ENCODE measurements around the gene HLA-A.

Gene HLA-A

GRCh38 chr6:29935273-29935955, 6.9 kb upstream of the HLA-A start:
- DNase-seq = no peak

DNA sequence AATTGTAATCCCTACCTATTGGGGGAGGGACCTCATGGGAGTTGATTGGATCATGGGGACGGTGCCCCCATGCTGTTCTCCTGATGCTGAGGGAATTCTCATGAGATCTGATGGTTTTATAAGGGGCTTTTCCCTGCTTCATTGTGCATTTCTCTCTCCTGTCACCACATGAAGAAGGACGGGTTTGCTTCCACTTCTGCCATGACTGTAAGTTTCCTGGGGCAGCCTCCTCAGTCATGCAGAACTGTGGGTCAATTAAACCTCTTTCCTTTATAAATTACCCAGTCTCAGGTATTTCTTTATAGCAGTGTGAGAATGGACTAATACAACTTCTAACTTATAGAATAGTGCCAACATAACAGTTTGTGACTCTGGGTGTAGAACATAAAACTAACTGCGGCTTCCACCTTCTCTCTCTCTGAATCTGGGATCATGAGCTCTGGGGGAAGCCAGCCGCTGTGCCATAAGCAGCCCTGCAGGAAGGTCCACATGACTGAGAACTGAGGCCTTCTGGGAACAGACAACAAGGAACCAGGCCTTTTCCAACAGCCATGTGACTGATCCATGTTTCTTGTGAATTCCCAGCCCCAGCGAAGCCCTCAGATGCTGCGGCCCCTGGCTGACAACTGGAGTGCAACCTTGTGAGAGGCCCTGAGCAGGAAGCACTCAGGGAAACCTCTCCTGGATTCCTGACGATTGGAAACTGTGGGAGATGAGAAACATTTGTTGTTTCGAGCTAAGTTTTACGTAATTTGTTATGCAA, 3.4 kb upstream of the HLA-A start:
- no peak for DNase-seq

DNA sequence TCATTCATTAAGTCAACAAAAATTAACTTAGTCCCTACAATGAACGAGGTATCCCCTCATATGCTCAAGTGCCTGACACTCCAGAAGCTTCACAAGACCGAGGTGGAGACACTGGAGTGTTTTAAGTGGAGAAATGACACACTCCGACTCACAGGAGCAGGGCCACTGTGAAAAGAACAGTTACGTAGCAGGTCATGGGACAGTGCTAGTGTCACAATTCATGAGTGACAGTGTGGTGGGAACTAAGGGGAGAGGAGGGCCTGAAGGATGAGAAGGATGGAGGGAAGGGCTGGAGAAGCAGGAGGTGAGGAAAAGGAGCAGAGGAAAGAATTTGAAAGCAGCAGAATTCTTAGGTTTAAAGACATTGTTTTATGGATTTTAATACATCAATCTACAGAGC, 1.3 kb upstream of the HLA-A start:
- DNase-seq = no peak

GRCh38 chr6:29941471-29941870, 861 bp upstream of the HLA-A start:
- DNase-seq = no peak

DNA sequence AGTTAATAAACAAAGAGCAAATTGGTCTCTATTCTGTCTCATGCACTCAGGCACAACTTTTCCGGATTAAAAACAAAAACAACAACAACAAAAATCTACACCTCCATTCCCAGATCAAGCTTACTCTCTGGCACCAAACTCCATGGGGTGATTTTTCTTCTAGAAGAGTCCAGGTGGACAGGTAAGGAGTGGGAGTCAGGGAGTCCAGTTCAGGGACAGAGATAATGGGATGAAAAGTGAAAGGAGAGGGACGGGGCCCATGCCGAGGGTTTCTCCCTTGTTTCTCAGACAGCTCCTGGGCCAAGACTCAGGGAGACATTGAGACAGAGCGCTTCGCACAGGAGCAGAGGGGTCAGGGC, 437 bp upstream of the HLA-A start:
- no peak for DNase-seq

GRCh38 chr6:29943053-29943966, 978 bp downstream of the HLA-A start:
- no peak for DNase-seq

GRCh38 chr6:29945281-29945820, 3.0 kb downstream of the HLA-A start:
- DNase-seq = no peak

GRCh38 chr6:29946223-29947076, 4.1 kb downstream of the HLA-A start:
- DNase-seq = no peak

- no peak for DNase-seq
Measured at GRCh38 chr6:29947077-29947980, 5.0 kb downstream of the HLA-A start.

GRCh38 chr6:29948277-29948676, 5.9 kb downstream of the HLA-A start:
- DNase-seq = no peak

- no peak for DNase-seq
Measured at GRCh38 chr6:29949934-29950333, 7.6 kb downstream of the HLA-A start.

- DNase-seq = no peak
Measured at GRCh38 chr6:29951882-29952281, 9.6 kb downstream of the HLA-A start.

- no peak for DNase-seq
Measured at GRCh38 chr6:29953001-29953441, 10.7 kb downstream of the HLA-A start.

DNA sequence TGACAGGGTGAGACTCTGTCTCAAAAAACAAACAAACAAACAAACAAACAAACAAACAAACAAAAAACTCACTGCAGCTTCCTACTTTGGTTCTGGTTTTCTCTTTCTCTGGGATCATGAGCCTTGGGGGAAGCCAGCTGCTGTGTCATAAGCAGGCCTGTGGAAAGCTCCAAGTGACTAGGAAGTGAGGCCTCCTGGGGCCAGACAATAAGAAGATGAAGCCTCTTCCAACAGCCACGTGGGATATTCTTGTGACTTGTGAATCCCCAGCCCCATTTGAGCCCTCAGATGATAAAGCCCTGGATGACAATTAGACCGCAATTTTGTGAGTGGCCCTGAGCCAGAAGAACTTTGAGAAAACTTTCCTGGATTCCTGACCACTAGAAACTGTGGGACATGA, 11.4 kb downstream of the HLA-A start:
- no peak for DNase-seq

- no peak for DNase-seq
Measured at GRCh38 chr6:29954272-29954671, 11.9 kb downstream of the HLA-A start.

GRCh38 chr6:29955783-29956182, 13.5 kb downstream of the HLA-A start:
- DNase-seq = no peak

DNA sequence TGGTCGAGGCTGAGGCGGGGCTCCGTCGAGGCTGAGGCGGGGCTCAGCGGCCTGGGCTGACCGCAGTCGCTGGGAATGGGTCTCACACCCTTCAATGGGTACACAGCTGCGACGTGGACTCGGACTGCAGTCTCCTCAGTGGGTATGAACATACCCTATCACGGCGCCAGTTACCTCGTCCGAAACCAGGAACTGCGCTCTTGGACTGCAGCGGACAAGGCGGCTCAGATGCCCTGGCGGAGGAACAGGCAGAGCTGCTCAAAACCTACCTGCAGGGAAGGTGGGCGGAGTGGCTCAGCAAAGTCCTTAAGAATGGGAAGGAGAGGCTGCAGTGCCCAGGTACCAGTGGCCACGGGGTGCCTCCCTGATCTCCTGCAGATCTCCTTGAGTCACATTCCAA, 14.2 kb downstream of the HLA-A start:
- no peak for DNase-seq

- no peak for DNase-seq
Measured at GRCh38 chr6:29958046-29958445, 15.7 kb downstream of the HLA-A start.

GRCh38 chr6:29958921-29959320, 16.6 kb downstream of the HLA-A start:
- no peak for DNase-seq

GRCh38 chr6:29959467-29959866, 17.1 kb downstream of the HLA-A start:
- DNase-seq = no peak

DNA sequence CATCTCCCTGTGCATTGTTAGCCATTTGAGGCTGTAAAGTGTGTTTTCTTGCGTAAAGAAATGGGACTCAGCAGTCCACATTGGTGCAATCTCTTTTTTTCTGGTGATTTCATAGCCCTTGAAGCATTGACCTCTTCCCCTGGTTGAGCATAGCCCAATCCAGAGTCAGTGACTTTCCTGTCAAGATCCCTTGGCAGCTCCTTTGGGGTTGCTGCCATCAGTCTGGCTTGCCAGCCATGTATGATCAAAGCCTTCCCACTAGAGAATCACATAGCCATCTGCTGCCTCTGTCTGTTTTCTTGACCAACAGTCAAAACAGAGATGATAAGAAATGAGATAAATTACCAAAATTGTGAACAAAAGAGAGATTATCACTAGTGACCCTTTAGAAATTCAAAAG, 19.6 kb downstream of the HLA-A start:
- no peak for DNase-seq

Measured in NCI-H1092 (cell line).